ENCODE results near the gene RNF114. TPM values are rescaled to one million over a fixed set of nuclear protein-coding genes. Genes with fewer than 3 reads are reported as not detected.

RNF114 gene
- polyA plus RNA-seq, 1 experiment: 69.6 TPM

DNA sequence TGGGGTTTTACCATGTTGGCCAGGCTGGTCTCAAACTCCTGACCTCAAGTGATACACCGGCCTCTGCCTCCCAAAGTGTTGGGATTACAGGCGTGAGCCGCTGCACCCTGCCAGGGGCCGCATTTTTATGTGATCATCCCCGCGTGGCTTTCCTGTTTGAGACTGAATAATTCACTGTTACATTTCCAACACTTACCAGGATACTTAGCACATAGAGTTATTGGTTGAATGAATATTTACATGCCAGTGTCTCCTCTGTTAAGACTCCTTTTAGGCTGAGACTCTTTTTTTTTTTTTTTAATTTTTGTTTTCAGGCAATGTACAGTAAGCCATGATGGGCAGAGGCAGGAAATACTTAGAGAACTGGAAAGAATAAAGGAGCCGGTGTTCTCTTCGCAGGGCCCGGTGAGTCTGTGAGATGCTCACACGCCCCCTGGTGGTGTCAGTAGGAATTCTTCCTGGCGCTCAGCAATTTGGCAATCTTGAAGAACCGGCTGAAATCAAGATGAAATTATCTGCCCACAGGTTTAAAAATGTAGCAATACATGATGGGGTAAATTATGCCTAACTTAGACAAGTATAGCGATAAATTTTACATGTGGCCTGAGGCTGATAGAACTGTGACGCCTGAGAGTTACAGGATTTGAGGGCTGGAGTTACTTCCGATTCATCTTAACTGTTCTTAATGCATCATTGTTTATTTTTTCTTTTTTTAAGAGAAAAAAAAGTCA, 7.6 kb upstream of the RNF114 start:
- TF ChIP-seq, protein P1, sequence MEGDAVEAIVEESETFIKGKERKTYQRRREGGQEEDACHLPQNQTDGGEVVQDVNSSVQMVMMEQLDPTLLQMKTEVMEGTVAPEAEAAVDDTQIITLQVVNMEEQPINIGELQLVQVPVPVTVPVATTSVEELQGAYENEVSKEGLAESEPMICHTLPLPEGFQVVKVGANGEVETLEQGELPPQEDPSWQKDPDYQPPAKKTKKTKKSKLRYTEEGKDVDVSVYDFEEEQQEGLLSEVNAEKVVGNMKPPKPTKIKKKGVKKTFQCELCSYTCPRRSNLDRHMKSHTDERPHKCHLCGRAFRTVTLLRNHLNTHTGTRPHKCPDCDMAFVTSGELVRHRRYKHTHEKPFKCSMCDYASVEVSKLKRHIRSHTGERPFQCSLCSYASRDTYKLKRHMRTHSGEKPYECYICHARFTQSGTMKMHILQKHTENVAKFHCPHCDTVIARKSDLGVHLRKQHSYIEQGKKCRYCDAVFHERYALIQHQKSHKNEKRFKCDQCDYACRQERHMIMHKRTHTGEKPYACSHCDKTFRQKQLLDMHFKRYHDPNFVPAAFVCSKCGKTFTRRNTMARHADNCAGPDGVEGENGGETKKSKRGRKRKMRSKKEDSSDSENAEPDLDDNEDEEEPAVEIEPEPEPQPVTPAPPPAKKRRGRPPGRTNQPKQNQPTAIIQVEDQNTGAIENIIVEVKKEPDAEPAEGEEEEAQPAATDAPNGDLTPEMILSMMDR (IDR thresholded peaks at IDR 0.05; ENCODE audit: low read depth, low read length): peak; percentile 91
- H3K27ac ChIP-seq (ENCODE audit: low read depth, low read length): peak overlapping the region; percentile 24
- ChIA-PET POLR2A (no interaction called here), CTCF (interaction anchor here (0.8 to 1.6 kb wide), 2 partner anchors 9 to 82 kb away, joined by 3 to 6 read pairs; no protein-coding TSS in a partner anchor)
- DNase-seq (ENCODE audit: low read depth, low spot score): peak; percentile 73
- no peaks in the 10 kb centered on the region for H3K27me3 ChIP-seq (ENCODE audit: control insufficient read depth, insufficient read depth, low read length)
- H3K4me3 ChIP-seq (ENCODE audit: low read depth, low read length): peak overlapping the region; percentile 18; the same call in 1 of the 2 replicates
- H3K9me3 ChIP-seq (ENCODE audit: control insufficient read depth, insufficient read depth, low read length): no peaks in the 10 kb centered on the region

DNA sequence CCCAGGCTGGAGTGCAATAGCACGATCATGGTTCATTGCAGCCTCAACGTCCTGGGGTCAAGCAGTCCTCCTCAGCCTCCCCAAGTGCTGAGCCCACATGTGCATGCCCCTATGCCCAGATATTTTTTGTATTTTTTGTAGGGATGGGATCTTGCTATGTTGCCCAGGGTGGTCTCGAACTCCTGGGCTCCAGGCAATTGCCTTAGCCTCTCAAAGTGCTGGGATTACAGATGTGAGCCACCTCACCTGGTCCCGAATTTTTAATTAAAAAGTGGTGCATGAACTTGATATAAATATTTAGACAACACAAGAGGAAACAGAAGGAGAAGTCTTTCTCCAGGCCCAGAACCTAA, 7.1 kb upstream of the RNF114 start:
- ChIA-PET POLR2A (no interaction called here), CTCF (interaction anchor here (1.2 to 1.6 kb wide), 2 partner anchors 83 to 142 kb away, joined by 3 to 6 read pairs; no protein-coding TSS in a partner anchor)
- no peaks in the 10 kb centered on the region for H3K9me3 ChIP-seq (ENCODE audit: control insufficient read depth, insufficient read depth, low read length)
- TF ChIP-seq, protein P1 (IDR thresholded peaks at IDR 0.05; ENCODE audit: low read depth, low read length): no peak
- no peak for DNase-seq (ENCODE audit: low read depth, low spot score)
- no peak overlapping the region for H3K27ac ChIP-seq (ENCODE audit: low read depth, low read length)
- no peaks in the 10 kb centered on the region for H3K27me3 ChIP-seq (ENCODE audit: control insufficient read depth, insufficient read depth, low read length)
- H3K4me3 ChIP-seq (ENCODE audit: low read depth, low read length): no peak overlapping the region

DNA sequence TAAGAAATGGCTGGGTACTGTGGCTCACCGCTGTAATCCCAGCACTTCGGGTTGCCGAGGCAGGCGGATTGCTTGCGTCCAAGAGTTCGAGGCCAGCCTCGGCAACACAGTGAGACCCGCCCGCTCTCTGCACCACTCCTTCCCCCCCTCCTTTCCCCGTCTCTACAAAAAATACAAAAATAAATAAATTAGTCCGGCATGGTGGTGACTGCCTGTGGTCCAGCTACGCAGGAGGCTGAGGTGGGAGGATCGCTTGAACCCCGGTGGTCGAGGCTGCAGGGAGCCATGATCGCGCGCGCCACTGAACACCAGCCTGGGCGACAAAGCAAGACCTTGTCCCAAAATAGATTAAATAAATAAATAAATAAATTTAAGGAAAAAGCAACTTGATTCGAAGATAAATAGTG, 448 bp upstream of the RNF114 start:
- TF ChIP-seq, protein P1 (IDR thresholded peaks at IDR 0.05; ENCODE audit: low read depth, low read length): no peak
- DNase-seq (ENCODE audit: low read depth, low spot score): no peak
- POLR2A ChIA-PET: interaction anchor here (1.2 to 3.8 kb wide), 2 partner anchors 13 to 20 kb away, joined by 9 to 21 read pairs; partner anchors contain the start of gene SPATA2
- Histone ChIP-seq H3K4me3 (ENCODE audit: low read depth, low read length) (peak overlapping the region; percentile 29), H3K27ac (ENCODE audit: low read depth, low read length) (no peak overlapping the region), H3K27me3 (ENCODE audit: control insufficient read depth, insufficient read depth, low read length) (no peaks in the 10 kb centered on the region), H3K9me3 (ENCODE audit: control insufficient read depth, insufficient read depth, low read length) (no peaks in the 10 kb centered on the region; the same call in 1 of the 2 replicates)
- CTCF ChIA-PET: interaction anchor here (1.7 kb wide), 1 partner anchor 136 kb away, joined by 5 read pairs; no protein-coding TSS in a partner anchor

DNA sequence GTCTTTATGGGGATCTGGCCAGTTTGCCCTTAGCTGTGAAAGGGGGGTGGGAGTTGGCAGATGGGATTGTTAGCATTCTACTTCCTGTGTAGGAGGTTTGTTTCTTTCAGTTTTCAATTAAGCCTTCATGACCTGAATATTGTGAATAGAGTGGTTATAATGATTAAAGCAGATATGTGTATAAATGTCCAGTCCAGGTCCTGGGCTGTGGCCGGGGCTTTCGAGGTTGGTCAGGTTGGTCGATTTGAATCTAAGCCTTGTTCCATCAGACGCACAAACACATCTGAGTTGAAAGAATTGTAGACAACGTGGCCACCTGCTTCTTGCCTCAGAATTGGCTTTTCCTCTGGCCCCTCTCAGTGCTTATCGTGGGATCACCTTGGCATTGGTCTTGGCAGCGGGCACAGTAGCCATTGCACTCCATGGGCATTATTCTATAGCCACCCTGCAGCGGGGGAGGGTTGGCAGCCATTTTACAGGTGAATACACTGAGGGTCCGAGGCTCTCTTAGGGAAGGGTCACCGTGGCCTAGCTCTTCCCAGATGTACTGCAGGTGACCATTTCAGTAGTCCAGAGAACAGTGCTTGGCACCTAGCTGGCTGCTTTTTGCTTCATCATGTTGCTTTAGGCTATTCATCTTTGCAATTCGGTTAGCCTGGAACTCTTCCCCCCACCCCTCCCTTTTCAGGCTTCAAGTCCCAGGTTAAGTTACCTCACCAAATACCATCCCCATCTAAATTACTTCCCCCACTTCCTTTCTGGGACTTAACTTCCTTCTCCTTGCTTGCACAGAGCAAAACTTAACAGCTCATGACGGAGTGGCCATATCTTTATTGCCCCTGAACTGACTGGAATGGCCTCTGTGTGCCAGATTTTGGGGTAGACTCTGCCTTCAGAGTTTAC, 1.1 kb downstream of the RNF114 start:
- CTCF ChIA-PET: interaction anchor here (0.5 to 3.3 kb wide), 4 partner anchors 9 to 779 kb away, joined by 3 to 16 read pairs (median 10); no protein-coding TSS in a partner anchor
- Histone ChIP-seq H3K4me3 (ENCODE audit: low read depth, low read length) (peak overlapping the region; percentile 96), H3K27me3 (ENCODE audit: control insufficient read depth, insufficient read depth, low read length) (no peaks in the 10 kb centered on the region), H3K27ac (ENCODE audit: low read depth, low read length) (peak overlapping the region; percentile 81), H3K9me3 (ENCODE audit: control insufficient read depth, insufficient read depth, low read length) (no peaks in the 10 kb centered on the region; the same call in 1 of the 2 replicates)
- POLR2A ChIA-PET: interaction anchor here (3.8 kb wide), 1 partner anchor 11 kb away, joined by 21 read pairs; no protein-coding TSS in a partner anchor
- no peak for DNase-seq (ENCODE audit: low read depth, low spot score)
- TF ChIP-seq, protein P1 (IDR thresholded peaks at IDR 0.05; ENCODE audit: low read depth, low read length): no peak
